SK-N-SH (cell line): ENCODE results near the gene AHRR. TPM values are rescaled to one million over a fixed set of nuclear protein-coding genes. Genes with fewer than 3 reads are reported as not detected.

Experiments used
- CTCF ChIA-PET: fragments of 300-600, 350-600 bp; formaldehyde crosslinking; extraction: SDS; loops from one replicate; lab custom pipeline; 2021; lab: Yijun Ruan, JAX
- POLR2A ChIA-PET: fragments of 350-600 bp; sonication (Branson Sonifier 250); formaldehyde crosslinking; extraction: SDS; loops from one replicate; lab custom pipeline; 2020; ENCODE audit warnings: antibody characterized with exemption, inconsistent platforms; lab: Yijun Ruan, JAX
- DNase-seq: peaks from one replicate; pipeline ENCODE4 v3.0.0; 2012
- H2AFZ ChIP-seq: fragments of 200-600 bp; sonication (generic); 2 replicates; pipeline ENCODE4 v1.8.1; 2016; ENCODE audit warnings: antibody characterized with exemption, mild to moderate bottlenecking, low read depth
- H3F3A ChIP-seq: fragments of 200-600 bp; sonication (generic); replicated peaks from 2 replicates; pipeline ENCODE3; 2016; ENCODE audit warnings: antibody characterized with exemption, mild to moderate bottlenecking; ENCODE audit not compliant: insufficient read depth
- H3K27ac ChIP-seq, 2 experiments: fragments of 200-500 bp in 1 of 2; fragments of 200-600 bp in 1 of 2; sonication (Bioruptor generic) in 1 of 2; sonication (generic), shearing (Covaris generic) in 1 of 2; 2 replicates each; pipeline versions ENCODE4 v1.5.1 to v1.6.1; 2014 to 2016; ENCODE audit warnings: low read depth in 2 of 2, inconsistent platforms in 1 of 2, low read length in 1 of 2, mild to moderate bottlenecking in 1 of 2, mixed read lengths in 1 of 2
- H3K27me3 ChIP-seq: fragments of 200-600 bp; sonication (generic), shearing (Covaris generic); 2 replicates; pipeline ENCODE4 v1.6.1; 2016; ENCODE audit warnings: mixed run types; ENCODE audit not compliant: insufficient read depth
- H3K36me3 ChIP-seq, 2 experiments: fragments of 200-500 bp in 1 of 2; fragments of 200-600 bp in 1 of 2; sonication (Bioruptor generic) in 1 of 2; sonication (generic) in 1 of 2; replicated peaks in 1 of 2; 2 replicates each; pipeline versions ENCODE3 to v1.5.1; 2014 to 2016; ENCODE audit warnings: low read length in 1 of 2, mild to moderate bottlenecking in 1 of 2; ENCODE audit not compliant: insufficient read depth in 2 of 2, control insufficient read depth in 1 of 2
- H3K4me1 ChIP-seq, 2 experiments: fragments of 200-500 bp in 1 of 2; fragments of 200-600 bp in 1 of 2; sonication (Bioruptor generic) in 1 of 2; sonication (generic), shearing (Covaris generic) in 1 of 2; 2 replicates each; pipeline versions ENCODE4 v1.5.1 to v1.6.1; 2014 to 2016; ENCODE audit warnings: low read depth in 1 of 2, low read length in 1 of 2, mixed run types in 1 of 2; ENCODE audit not compliant: insufficient read depth in 2 of 2, control insufficient read depth in 1 of 2
- H3K4me2 ChIP-seq: fragments of 200-600 bp; sonication (generic), shearing (Covaris generic); 2 replicates; pipeline ENCODE4 v1.6.1; 2017; ENCODE audit warnings: mixed run types
- H3K4me3 ChIP-seq, 2 experiments: fragments of 200-500 bp in 1 of 2; fragments of 200-600 bp in 1 of 2; sonication (Bioruptor generic) in 1 of 2; sonication (generic), shearing (Covaris generic) in 1 of 2; 2 replicates each; pipeline versions ENCODE4 v1.5.1 to v1.8.1; 2014 to 2016; ENCODE audit warnings: low read depth in 2 of 2, inconsistent platforms in 1 of 2, low read length in 1 of 2, mild to moderate bottlenecking in 1 of 2, mixed read lengths in 1 of 2, moderate library complexity in 1 of 2
- H3K79me2 ChIP-seq: fragments of 200-600 bp; sonication (generic); 2 replicates; pipeline ENCODE4 v1.8.1; 2017; ENCODE audit warnings: mild to moderate bottlenecking; ENCODE audit not compliant: insufficient read depth
- H3K9ac ChIP-seq: fragments of 200-600 bp; sonication (generic); 2 replicates; pipeline ENCODE4 v1.6.1; 2017; ENCODE audit warnings: mixed run types
- H3K9me2 ChIP-seq: fragments of 200-600 bp; sonication (generic); 2 replicates; pipeline ENCODE4 v1.6.1; 2017; ENCODE audit warnings: mixed run types
- H3K9me3 ChIP-seq: fragments of 200-600 bp; sonication (generic); 2 replicates; pipeline ENCODE4 v1.6.1; 2017; ENCODE audit warnings: mixed run types, mild to moderate bottlenecking, moderate library complexity
- H4K20me1 ChIP-seq: fragments of 200-600 bp; sonication (generic); 2 replicates; pipeline ENCODE4 v1.6.1; 2017; ENCODE audit warnings: mild to moderate bottlenecking, mixed run types; ENCODE audit not compliant: insufficient read depth
- CHD2 ChIP-seq: fragments of 150-350 bp; IDR thresholded peaks from 2 replicates; pipeline ENCODE4 v1.6.1; 2018; ENCODE audit warnings: low read length; ENCODE audit not compliant: partially characterized antibody
- EP300 ChIP-seq, 2 experiments: IDR thresholded peaks; 2 replicates each; pipeline versions ENCODE4 v1.4.0 to v1.6.1; 2012; ENCODE audit warnings: borderline replicate concordance in 1 of 2, low read depth in 1 of 2, low read length in 1 of 2
- FOXM1 ChIP-seq: IDR thresholded peaks from 2 replicates; pipeline ENCODE4 v1.4.0; 2012; ENCODE audit warnings: low read depth, mild to moderate bottlenecking
- GATA2 ChIP-seq: sonication (generic); formaldehyde crosslinking; IDR thresholded peaks from 2 replicates; pipeline ENCODE4 v1.5.0; 2020; ENCODE audit warnings: mild to moderate bottlenecking, missing genetic modification reagents
- JUND ChIP-seq: IDR thresholded peaks from 2 replicates; pipeline ENCODE4 v1.4.0; 2012
- MXI1 ChIP-seq: IDR thresholded peaks from 2 replicates; pipeline ENCODE4 v1.6.1; 2012; ENCODE audit warnings: mild to moderate bottlenecking, low read depth, low read length, improper control_type of control experiment
- NFIC ChIP-seq: IDR thresholded peaks from 2 replicates; pipeline ENCODE4 v1.4.0; 2012; ENCODE audit warnings: borderline replicate concordance
- NRF1 ChIP-seq: IDR thresholded peaks from 2 replicates; pipeline ENCODE4 v1.6.1; 2012; ENCODE audit warnings: low read depth, mild to moderate bottlenecking, low read length
- RCOR1 ChIP-seq: fragments of 150-350 bp; IDR thresholded peaks from 2 replicates; pipeline ENCODE4 v1.6.1; 2017; ENCODE audit warnings: antibody characterized with exemption, low read length
- RXRA ChIP-seq: IDR thresholded peaks from 2 replicates; pipeline ENCODE4 v1.4.0; 2012; ENCODE audit warnings: low read depth, mild to moderate bottlenecking, borderline replicate concordance
- TAF1 ChIP-seq: IDR thresholded peaks from 2 replicates; pipeline ENCODE4 v1.6.1; 2012; ENCODE audit warnings: low read depth, mild to moderate bottlenecking, low read length, moderate library complexity, borderline replicate concordance
- TCF12 ChIP-seq: IDR thresholded peaks from 2 replicates; pipeline ENCODE4 v1.4.0; 2012
- TEAD4 ChIP-seq: IDR thresholded peaks from 2 replicates; pipeline ENCODE4 v1.4.0; 2012; ENCODE audit warnings: mild to moderate bottlenecking, borderline replicate concordance; ENCODE audit not compliant: insufficient read depth
- YY1 ChIP-seq: IDR thresholded peaks from 2 replicates; pipeline ENCODE4 v1.4.0; 2012; ENCODE audit warnings: low read depth, mild to moderate bottlenecking
- WGBS: methylation state at CpG from one replicate; pipeline ENCODE4 v1.1.6; 2017; ENCODE audit warnings: low lambda C conversion rate; 5-methylcytosine and 5-hydroxymethylcytosine counted together
- polyA plus RNA-seq, 3 experiments: library from polyadenylated mRNA; depleted of rRNA; stranded (reverse); fragments of >200 nt; gene quantifications; 2 replicates each; pipeline ENCODE4 v1.2.3, GENCODE V29; 2012
- TF ChIP-seq, protein P1 (sequence below): fragments of 200-600 bp; sonication (generic); IDR thresholded peaks from 2 replicates; pipeline ENCODE4 v1.6.1; 2017; ENCODE audit warnings: antibody characterized with exemption, mild to moderate bottlenecking, moderate library complexity
- TF ChIP-seq, protein P2 (sequence below): IDR thresholded peaks from 2 replicates; pipeline ENCODE4; 2012
- TF ChIP-seq, protein P3 (sequence below): fragments of 150-350 bp; IDR thresholded peaks from 2 replicates; pipeline ENCODE4 v1.6.1; 2016; ENCODE audit warnings: mild to moderate bottlenecking, low read depth, low read length

AHRR gene
- polyA plus RNA-seq, 1 of the 3 experiments (the other 2 are of a cell fraction): 0.71 TPM

DNA sequence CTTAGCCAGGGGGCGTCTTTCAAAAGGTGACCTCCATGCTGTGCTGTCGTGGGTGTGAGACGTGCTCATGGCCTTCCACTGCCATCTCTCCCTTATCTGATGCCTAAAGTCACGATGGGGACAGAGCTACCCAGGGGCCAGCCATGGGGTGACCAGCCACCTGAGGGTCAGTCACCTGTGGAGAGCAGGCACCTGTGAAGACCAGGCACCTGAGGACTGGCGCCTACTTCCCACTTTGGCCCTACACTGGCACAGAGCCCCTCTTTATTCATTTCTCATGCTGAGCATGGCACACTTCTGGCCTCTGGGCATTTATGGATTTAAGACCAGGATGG lies 115.1 kb downstream of the AHRR start:
- H4K20me1 ChIP-seq: no peaks in the 10 kb centered on the region
- H2AFZ ChIP-seq: no peak overlapping the region
- no peak overlapping the region for H3K4me3 ChIP-seq
- no peak for TF ChIP-seq RCOR1
- TF ChIP-seq, protein P1, sequence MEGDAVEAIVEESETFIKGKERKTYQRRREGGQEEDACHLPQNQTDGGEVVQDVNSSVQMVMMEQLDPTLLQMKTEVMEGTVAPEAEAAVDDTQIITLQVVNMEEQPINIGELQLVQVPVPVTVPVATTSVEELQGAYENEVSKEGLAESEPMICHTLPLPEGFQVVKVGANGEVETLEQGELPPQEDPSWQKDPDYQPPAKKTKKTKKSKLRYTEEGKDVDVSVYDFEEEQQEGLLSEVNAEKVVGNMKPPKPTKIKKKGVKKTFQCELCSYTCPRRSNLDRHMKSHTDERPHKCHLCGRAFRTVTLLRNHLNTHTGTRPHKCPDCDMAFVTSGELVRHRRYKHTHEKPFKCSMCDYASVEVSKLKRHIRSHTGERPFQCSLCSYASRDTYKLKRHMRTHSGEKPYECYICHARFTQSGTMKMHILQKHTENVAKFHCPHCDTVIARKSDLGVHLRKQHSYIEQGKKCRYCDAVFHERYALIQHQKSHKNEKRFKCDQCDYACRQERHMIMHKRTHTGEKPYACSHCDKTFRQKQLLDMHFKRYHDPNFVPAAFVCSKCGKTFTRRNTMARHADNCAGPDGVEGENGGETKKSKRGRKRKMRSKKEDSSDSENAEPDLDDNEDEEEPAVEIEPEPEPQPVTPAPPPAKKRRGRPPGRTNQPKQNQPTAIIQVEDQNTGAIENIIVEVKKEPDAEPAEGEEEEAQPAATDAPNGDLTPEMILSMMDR: no peak
- no peak for TF ChIP-seq FOXM1
- no peak for TF ChIP-seq YY1
- no peak for TF ChIP-seq JUND
- no peak for TF ChIP-seq NRF1
- TF ChIP-seq RXRA: no peak
- no peak for TF ChIP-seq NFIC
- TF ChIP-seq, protein P2, sequence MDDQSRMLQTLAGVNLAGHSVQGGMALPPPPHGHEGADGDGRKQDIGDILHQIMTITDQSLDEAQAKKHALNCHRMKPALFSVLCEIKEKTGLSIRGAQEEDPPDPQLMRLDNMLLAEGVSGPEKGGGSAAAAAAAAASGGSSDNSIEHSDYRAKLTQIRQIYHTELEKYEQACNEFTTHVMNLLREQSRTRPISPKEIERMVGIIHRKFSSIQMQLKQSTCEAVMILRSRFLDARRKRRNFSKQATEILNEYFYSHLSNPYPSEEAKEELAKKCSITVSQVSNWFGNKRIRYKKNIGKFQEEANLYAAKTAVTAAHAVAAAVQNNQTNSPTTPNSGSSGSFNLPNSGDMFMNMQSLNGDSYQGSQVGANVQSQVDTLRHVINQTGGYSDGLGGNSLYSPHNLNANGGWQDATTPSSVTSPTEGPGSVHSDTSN: no peak
- no peak for TF ChIP-seq TCF12
- no peak for TF ChIP-seq EP300 (IDR thresholded peaks at IDR 0.05; ENCODE audit: borderline replicate concordance in 1 of 2, low read depth in 1 of 2, low read length in 1 of 2)
- TF ChIP-seq TEAD4: no peak
- TF ChIP-seq GATA2: no peak
- TF ChIP-seq CHD2: no peak
- TF ChIP-seq, protein P3, sequence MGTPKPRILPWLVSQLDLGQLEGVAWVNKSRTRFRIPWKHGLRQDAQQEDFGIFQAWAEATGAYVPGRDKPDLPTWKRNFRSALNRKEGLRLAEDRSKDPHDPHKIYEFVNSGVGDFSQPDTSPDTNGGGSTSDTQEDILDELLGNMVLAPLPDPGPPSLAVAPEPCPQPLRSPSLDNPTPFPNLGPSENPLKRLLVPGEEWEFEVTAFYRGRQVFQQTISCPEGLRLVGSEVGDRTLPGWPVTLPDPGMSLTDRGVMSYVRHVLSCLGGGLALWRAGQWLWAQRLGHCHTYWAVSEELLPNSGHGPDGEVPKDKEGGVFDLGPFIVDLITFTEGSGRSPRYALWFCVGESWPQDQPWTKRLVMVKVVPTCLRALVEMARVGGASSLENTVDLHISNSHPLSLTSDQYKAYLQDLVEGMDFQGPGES: no peak
- no peak for TF ChIP-seq TAF1
- TF ChIP-seq MXI1: no peak
- TF ChIP-seq, all 33 proteins: peak for 0
- Histone ChIP-seq H3K9me2 (no peaks in the 10 kb centered on the region), H3K79me2 (no peaks in the 10 kb centered on the region), H3K4me2 (no peak overlapping the region), H3K27ac (no peak overlapping the region), H3K27me3 (no peaks in the 10 kb centered on the region), H3K9me3 (no peaks in the 10 kb centered on the region), H3F3A (no peaks in the 10 kb centered on the region), H3K9ac (no peak overlapping the region), H3K36me3 (no peaks in the 10 kb centered on the region), H3K4me1 (peaks cover 0 to 7% of the 10 kb centered on the region in 2 experiments; a peak in 1 of 4 replicates)
- POLR2A ChIA-PET: no interaction called here
- WGBS: 33% methylated on average over 4 of the region's 5 CpGs
- CTCF ChIA-PET: interaction anchor here (0.6 to 2.4 kb wide), 4 partner anchors 10 to 248 kb away, joined by 3 to 10 read pairs (median 3); no protein-coding TSS in a partner anchor
- no peak for DNase-seq
